Gastroesophageal sphincter (tissue), 4 donors: ENCODE measurements around the gene CLCN3. TPM values are rescaled to one million over a fixed set of nuclear protein-coding genes. Genes with fewer than 3 reads are reported as not detected.

Source experiments
- ATAC-seq: fragments of 150-250 bp; one replicate; pipeline ENCODE4 v1.9.1; 2016; ENCODE audit warnings: mild to moderate bottlenecking, moderate library complexity
- H3K27ac ChIP-seq, 4 donors: fragments of 200-600 bp; sonication (generic) in 3 of 4; 1 replicate in 3 of 4; 2 replicates in 1 of 4; pipeline ENCODE4 v1.5.1; 2016 to 2019
- H3K27me3 ChIP-seq: fragments of 200-600 bp; sonication (generic); one replicate; pipeline ENCODE4 v1.5.1; 2019
- H3K36me3 ChIP-seq, 2 donors: fragments of 200-600 bp; sonication (generic); one replicate each; pipeline ENCODE4 v1.5.1; 2019; ENCODE audit warnings: control low read depth in 1 of 2
- H3K4me1 ChIP-seq, 3 donors: fragments of 200-600 bp; sonication (generic); 1 replicate in 2 of 3; 2 replicates in 1 of 3; pipeline ENCODE4 v1.5.1; 2016 to 2019; ENCODE audit warnings: control low read depth in 2 of 3
- H3K4me3 ChIP-seq, 2 donors: fragments of 200-600 bp; sonication (generic); one replicate each; pipeline ENCODE4 v1.5.1; 2019; ENCODE audit warnings: mild to moderate bottlenecking in 1 of 2, moderate library complexity in 1 of 2
- H3K9me3 ChIP-seq, 3 donors: fragments of 200-600 bp; sonication (generic); one replicate each; pipeline ENCODE4 v1.5.1; 2017 to 2019; ENCODE audit warnings: control low read depth in 2 of 3
- CTCF ChIP-seq, 4 experiments: fragments of 200-600 bp in 2 of 4; fragments of 450-650 bp in 2 of 4; sonication (generic) in 1 of 4; IDR thresholded peaks; one replicate each; pipeline ENCODE4 v1.5.1; 2017 to 2019; ENCODE audit warnings: antibody characterized with exemption in 4 of 4, mild to moderate bottlenecking in 2 of 4, moderate library complexity in 2 of 4
- EP300 ChIP-seq: sonication (generic); formaldehyde crosslinking; IDR thresholded peaks from one replicate; pipeline ENCODE4 v1.6.1; 2017; ENCODE audit warnings: antibody characterized with exemption, mild to moderate bottlenecking
- POLR2A ChIP-seq, 2 donors: fragments of 450-650 bp; IDR thresholded peaks; one replicate each; pipeline ENCODE4 v1.6.1; 2017; ENCODE audit warnings: antibody characterized with exemption in 2 of 2, mild to moderate bottlenecking in 2 of 2, moderate library complexity in 1 of 2
- POLR2AphosphoS5 ChIP-seq: sonication (generic); formaldehyde crosslinking; IDR thresholded peaks from one replicate; pipeline ENCODE4 v1.6.1; 2017; ENCODE audit warnings: antibody characterized with exemption
- WGBS, 2 donors: methylation state at CpG; one replicate each; pipeline ENCODE4 v1.1.5; 2018; ENCODE audit warnings: low coverage in 1 of 2; 5-methylcytosine and 5-hydroxymethylcytosine counted together
- total RNA-seq, 4 donors: library from RNA; depleted of rRNA; stranded (reverse); fragments of >200 nt; gene quantifications; one replicate each; pipeline ENCODE4 v1.1.0, GENCODE V29; 2016

CLCN3 gene
- total RNA-seq, 4 donors from 2014 or later = 16.6 to 26.0 (median 22.6) TPM

GRCh38 chr4:169716677-169717076, 96.3 kb downstream of the CLCN3 start:
- 82 to 93% methylated on average over 1 of the region's 1 CpG for WGBS, 2 donors
- TF ChIP-seq POLR2A (IDR thresholded peaks at IDR 0.05) (no peak), POLR2AphosphoS5 (no peak), CTCF (IDR thresholded peaks at IDR 0.05) (no peak), EP300 (no peak)
- no peaks in the 10 kb centered on the region for H3K27me3 ChIP-seq
- no peak overlapping the region for H3K27ac ChIP-seq
- no peaks in the 10 kb centered on the region for H3K9me3 ChIP-seq
- H3K4me1 ChIP-seq = no peaks in the 10 kb centered on the region
- no peak for ATAC-seq
- peaks cover 4 to 54% of the 10 kb centered on the region in 2 donors for H3K36me3 ChIP-seq
- H3K4me3 ChIP-seq = no peak overlapping the region

GRCh38 chr4:169720529-169720928, 100.2 kb downstream of the CLCN3 start:
- Histone ChIP-seq H3K36me3 (peaks cover 0 to 39% of the 10 kb centered on the region in 2 donors), H3K9me3 (no peaks in the 10 kb centered on the region), H3K27ac (no peak overlapping the region), H3K27me3 (no peaks in the 10 kb centered on the region), H3K4me3 (no peak overlapping the region), H3K4me1 (no peaks in the 10 kb centered on the region)
- no peak for TF ChIP-seq POLR2A (IDR thresholded peaks at IDR 0.05)
- TF ChIP-seq EP300 = no peak
- no peak for TF ChIP-seq POLR2AphosphoS5
- TF ChIP-seq CTCF (IDR thresholded peaks at IDR 0.05) = no peak
- no peak for ATAC-seq
- 90 to 96% methylated on average over 6 to 7 of the region's 7 CpGs for WGBS, 2 donors

- H3K9me3 ChIP-seq = no peaks in the 10 kb centered on the region
- H3K4me3 ChIP-seq = no peak overlapping the region
- 78 to 86% methylated on average over 8 to 9 of the region's 9 CpGs for WGBS, 2 donors
- no peaks in the 10 kb centered on the region for H3K27me3 ChIP-seq
- no peak for ATAC-seq
- H3K4me1 ChIP-seq = no peaks in the 10 kb centered on the region
- H3K27ac ChIP-seq = no peak overlapping the region
- peaks cover 0 to 39% of the 10 kb centered on the region in 2 donors for H3K36me3 ChIP-seq
- TF ChIP-seq EP300 = no peak
- TF ChIP-seq CTCF (IDR thresholded peaks at IDR 0.05) = peak in 1 of 4 experiments; percentile 20
These were observed 103.0 kb downstream of the CLCN3 start for GRCh38 chr4:169723207-169723965.

GRCh38 chr4:169724260-169724659, 103.9 kb downstream of the CLCN3 start:
- ATAC-seq = no peak
- peaks cover 0 to 40% of the 10 kb centered on the region in 2 donors for H3K36me3 ChIP-seq
- no peak for TF ChIP-seq POLR2A (IDR thresholded peaks at IDR 0.05)
- no peak for TF ChIP-seq EP300
- TF ChIP-seq POLR2AphosphoS5 = no peak
- no peak for TF ChIP-seq CTCF (IDR thresholded peaks at IDR 0.05)
- 83 to 88% methylated on average over 2 of the region's 2 CpGs for WGBS, 2 donors
- H3K9me3 ChIP-seq = no peaks in the 10 kb centered on the region
- no peaks in the 10 kb centered on the region for H3K27me3 ChIP-seq
- H3K4me3 ChIP-seq = no peak overlapping the region
- H3K4me1 ChIP-seq = no peaks in the 10 kb centered on the region
- no peak overlapping the region for H3K27ac ChIP-seq

- TF ChIP-seq POLR2A (IDR thresholded peaks at IDR 0.05) (no peak), CTCF (IDR thresholded peaks at IDR 0.05) (no peak), EP300 (no peak), POLR2AphosphoS5 (no peak)
- H3K27ac ChIP-seq = no peak overlapping the region
- ATAC-seq = no peak
These were observed 107.2 kb downstream of the CLCN3 start for GRCh38 chr4:169727616-169728015.

More at GRCh38 chr4:169727616-169728015, 107.2 kb downstream of the CLCN3 start:
- Histone ChIP-seq H3K27me3 (no peaks in the 10 kb centered on the region), H3K4me3 (no peak overlapping the region), H3K9me3 (no peaks in the 10 kb centered on the region), H3K36me3 (peaks cover 0 to 42% of the 10 kb centered on the region in 2 donors), H3K4me1 (no peaks in the 10 kb centered on the region)
